ENCODE results near the gene TUBB1. TPM values are rescaled to one million over a fixed set of nuclear protein-coding genes. Genes with fewer than 3 reads are reported as not detected.

Gene TUBB1
- total RNA-seq, 1 donor from 2014 or later, result not detected

GRCh38 chr20:59055302-59055701, 36.1 kb downstream of the TUBB1 start:
- Histone ChIP-seq H3K36me3 (no peaks in the 10 kb centered on the region), H3K79me2 (ENCODE audit: low read depth) (no peaks in the 10 kb centered on the region), H3K4me2 (no peak overlapping the region), H3K4me3 (no peak overlapping the region), H4K20me1 (ENCODE audit: low read depth) (no peaks in the 10 kb centered on the region), H3K4me1 (no peaks in the 10 kb centered on the region), H2AFZ (replicated peaks) (no peak overlapping the region), H3K9me3 (ENCODE audit: low read depth) (no peaks in the 10 kb centered on the region), H3K9ac (no peak overlapping the region), H3K27me3 (peaks cover 14% of the 10 kb centered on the region), H3F3A (ENCODE audit: low read depth) (no peaks in the 10 kb centered on the region), H3K27ac (no peak overlapping the region)
- DNase-seq (ENCODE audit: low spot score), result no peak
- Mint-ChIP-seq H3K36me3 (no peaks in the 10 kb centered on the region), H3K4me1 (no peaks in the 10 kb centered on the region), H3K9me3 (no peaks in the 10 kb centered on the region), H3K27ac (no peak overlapping the region), H3K27me3 (ENCODE audit: insufficient read depth, low read depth) (peaks cover 3% of the 10 kb centered on the region), H3K4me3 (no peak overlapping the region)
- no peak for TF ChIP-seq EZH2 (IDR thresholded peaks at IDR 0.05)
- TF ChIP-seq CTCF (IDR thresholded peaks at IDR 0.05), result peak; percentile 3

GRCh38 chr20:59062081-59062480, 42.9 kb downstream of the TUBB1 start:
- no peaks in the 10 kb centered on the region for H3K4me1 ChIP-seq
- H3K27me3 ChIP-seq, result no peaks in the 10 kb centered on the region
- no peak overlapping the region for H3K4me2 ChIP-seq
- Mint-ChIP-seq H3K27ac (no peak overlapping the region), H3K9me3 (no peaks in the 10 kb centered on the region), H3K4me3 (no peak overlapping the region), H3K36me3 (no peaks in the 10 kb centered on the region), H3K27me3 (ENCODE audit: insufficient read depth, low read depth) (peaks cover 3% of the 10 kb centered on the region), H3K4me1 (peaks cover 22% of the 10 kb centered on the region)
- no peak for TF ChIP-seq EZH2 (IDR thresholded peaks at IDR 0.05)
- no peak for TF ChIP-seq EZH2phosphoT487 (IDR thresholded peaks at IDR 0.05)
- TF ChIP-seq CTCF (IDR thresholded peaks at IDR 0.05), result no peak
- H3K9me3 ChIP-seq (ENCODE audit: low read depth), result no peaks in the 10 kb centered on the region
- no peaks in the 10 kb centered on the region for H3F3A ChIP-seq (ENCODE audit: low read depth)
- H3K9ac ChIP-seq, result no peak overlapping the region
- no peak overlapping the region for H2AFZ ChIP-seq (replicated peaks)
- no peak for DNase-seq (ENCODE audit: low spot score)
- H3K27ac ChIP-seq, result no peak overlapping the region
- H3K4me3 ChIP-seq, result no peak overlapping the region
- H4K20me1 ChIP-seq (ENCODE audit: low read depth), result no peaks in the 10 kb centered on the region
- no peaks in the 10 kb centered on the region for H3K79me2 ChIP-seq (ENCODE audit: low read depth)
- no peaks in the 10 kb centered on the region for H3K36me3 ChIP-seq

DNA sequence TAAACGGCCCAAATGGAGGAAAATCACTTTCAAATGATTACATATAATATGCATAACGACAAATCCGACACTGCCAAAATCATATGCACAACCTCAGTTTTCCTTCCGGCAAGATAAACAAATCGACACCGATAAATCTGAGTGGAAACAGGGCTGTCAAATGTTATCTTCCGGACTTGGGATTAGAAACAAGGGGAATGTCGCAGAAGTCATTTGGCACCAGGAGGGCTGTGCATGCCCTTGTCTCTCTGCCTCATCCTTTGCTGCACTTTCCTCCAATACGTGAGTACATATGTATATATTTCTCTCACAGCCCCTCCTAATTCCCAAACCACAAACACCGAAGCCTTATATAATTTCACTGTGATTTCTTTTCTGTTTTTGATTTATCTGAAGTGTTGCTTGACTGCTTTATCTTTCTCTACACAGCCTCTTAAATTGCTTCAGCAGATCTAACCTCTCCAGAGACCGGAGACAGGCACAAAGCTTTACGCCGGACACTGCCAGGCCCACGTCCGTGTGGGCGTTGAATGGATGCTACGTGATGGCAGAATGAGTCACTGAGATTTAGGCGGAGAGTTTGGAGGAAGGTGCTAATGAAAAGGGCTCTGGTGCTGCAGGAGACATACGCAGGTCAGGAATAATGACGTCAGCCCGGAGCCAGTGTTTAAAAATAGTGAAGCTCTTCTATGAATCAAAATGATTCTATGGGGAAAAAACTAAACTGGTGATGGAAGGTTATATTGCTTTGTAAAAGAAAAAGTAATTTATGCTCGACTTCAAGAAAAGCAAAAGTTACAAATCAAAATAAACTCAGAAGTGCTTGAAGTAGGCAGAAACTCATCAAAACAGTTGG, 44.4 kb downstream of the TUBB1 start:
- H3K79me2 ChIP-seq (ENCODE audit: low read depth), result no peaks in the 10 kb centered on the region
- Mint-ChIP-seq H3K4me1 (peaks cover 22% of the 10 kb centered on the region), H3K4me3 (peak overlapping the region; percentile 18), H3K27ac (peak overlapping the region; percentile 48), H3K36me3 (no peaks in the 10 kb centered on the region), H3K27me3 (ENCODE audit: insufficient read depth, low read depth) (peaks cover 3% of the 10 kb centered on the region), H3K9me3 (no peaks in the 10 kb centered on the region)
- H2AFZ ChIP-seq (replicated peaks), result peak overlapping the region; percentile 73
- H3K4me2 ChIP-seq, result no peak overlapping the region
- H3F3A ChIP-seq (ENCODE audit: low read depth), result no peaks in the 10 kb centered on the region
- no peak overlapping the region for H3K4me3 ChIP-seq
- H3K27me3 ChIP-seq, result no peaks in the 10 kb centered on the region
- TF ChIP-seq CTCF (IDR thresholded peaks at IDR 0.05) (no peak), EZH2phosphoT487 (IDR thresholded peaks at IDR 0.05) (no peak), EZH2 (IDR thresholded peaks at IDR 0.05) (no peak)
- no peak overlapping the region for H3K27ac ChIP-seq
- H4K20me1 ChIP-seq (ENCODE audit: low read depth), result no peaks in the 10 kb centered on the region
- peak; percentile 28 for DNase-seq (ENCODE audit: low spot score)
- H3K4me1 ChIP-seq, result no peaks in the 10 kb centered on the region
- no peaks in the 10 kb centered on the region for H3K36me3 ChIP-seq
- no peak overlapping the region for H3K9ac ChIP-seq
- no peaks in the 10 kb centered on the region for H3K9me3 ChIP-seq (ENCODE audit: low read depth)
